Panc1 (cell line): Measurements from ENCODE around the gene JHY. TPM values are rescaled to one million over a fixed set of nuclear protein-coding genes. Genes with fewer than 3 reads are reported as not detected.

Source experiments
- ATAC-seq: fragments of 200-7000 bp; cut with Tn5 transposase; 2 replicates; pipeline ENCODE4 v1.9.1; 2020; ENCODE audit warnings: mild to moderate bottlenecking, moderate library complexity
- BruUV-seq: library from RNA; stranded (reverse); fragments of 400-500 nt; replicated peaks from 2 replicates; lab custom pipeline; 2021; lab: Mats Ljungman, UMichigan
- CTCF ChIA-PET: fragments of 300-600 bp; sonication (Branson Sonifier 250); formaldehyde crosslinking; loops from one replicate; lab custom pipeline; 2022; ENCODE audit warnings: antibody characterized with exemption; lab: Charles Lee
- POLR2A ChIA-PET: fragments of 300-600 bp; sonication (Branson Sonifier 250); formaldehyde crosslinking; loops from one replicate; lab custom pipeline; 2022; ENCODE audit warnings: antibody characterized with exemption; lab: Charles Lee
- DNase-seq: peaks from one replicate; pipeline ENCODE4 v3.0.0-alpha.2; 2010; ENCODE audit warnings: low read depth, low spot score
- H3K27ac ChIP-seq: 2 replicates; pipeline ENCODE4 v1.5.1; 2011; ENCODE audit warnings: mild to moderate bottlenecking, low read length, inconsistent platforms
- H3K27me3 ChIP-seq: fragments of 200-500 bp; sonication (Bioruptor generic); 2 replicates; pipeline ENCODE4 v1.6.0; 2014; ENCODE audit warnings: low read length, inconsistent platforms; ENCODE audit not compliant: control insufficient read depth, insufficient read depth
- H3K36me3 ChIP-seq: fragments of 200-500 bp; sonication (Bioruptor generic); 2 replicates; pipeline ENCODE4 v1.5.1; 2014; ENCODE audit warnings: inconsistent platforms, mild to moderate bottlenecking, low read length, moderate library complexity; ENCODE audit not compliant: control insufficient read depth, insufficient read depth
- H3K4me1 ChIP-seq: 2 replicates; pipeline ENCODE4 v1.5.1; 2011; ENCODE audit warnings: inconsistent platforms, mild to moderate bottlenecking, low read length, moderate library complexity; ENCODE audit not compliant: control insufficient read depth, insufficient read depth
- H3K4me3 ChIP-seq, 2 experiments: 2 replicates each; pipeline ENCODE4 v1.5.1; 2011 to 2012; ENCODE audit warnings: low read depth in 2 of 2, low read length in 2 of 2, mild to moderate bottlenecking in 2 of 2, inconsistent platforms in 1 of 2, moderate library complexity in 1 of 2
- H3K9me3 ChIP-seq: fragments of 200-500 bp; sonication (Bioruptor generic); 2 replicates; pipeline ENCODE4 v1.5.1; 2014; ENCODE audit warnings: low read depth, mild to moderate bottlenecking, inconsistent platforms, low read length, moderate library complexity; ENCODE audit not compliant: control insufficient read depth, insufficient read depth
- CTCF ChIP-seq: fragments of 450-650 bp; IDR thresholded peaks from 2 replicates; pipeline ENCODE4 v1.5.1; 2017; ENCODE audit warnings: mild to moderate bottlenecking
- POLR2AphosphoS5 ChIP-seq: IDR thresholded peaks from 2 replicates; pipeline ENCODE4 v1.6.1; 2012; ENCODE audit warnings: mild to moderate bottlenecking, low read depth, low read length, moderate library complexity
- REST ChIP-seq, 2 experiments: IDR thresholded peaks; 2 replicates each; pipeline ENCODE4 v1.6.1; 2011 to 2012; ENCODE audit warnings: low read depth in 2 of 2, control low read depth in 1 of 2, low read length in 1 of 2, mild to moderate bottlenecking in 1 of 2, moderate library complexity in 1 of 2; ENCODE audit not compliant: insufficient read depth in 1 of 2
- SIN3A ChIP-seq: IDR thresholded peaks from 2 replicates; pipeline ENCODE4 v1.6.1; 2012; ENCODE audit warnings: low read depth, mild to moderate bottlenecking, low read length, moderate library complexity, borderline replicate concordance; ENCODE audit not compliant: insufficient read depth
- TCF7L2 ChIP-seq: IDR thresholded peaks from 2 replicates; pipeline ENCODE4 v1.6.1; 2011; ENCODE audit warnings: mild to moderate bottlenecking, low read depth, low read length, inconsistent platforms
- in situ Hi-C: cut with HindIII; loops from 2 replicates; pipeline ENCODE4 v1.10.0; 2016; ENCODE audit warnings: low sequenced_read_pairs, low pct_unique_long_range_greater_than_20kb
- intact Hi-C: fragments of 100-400 bp; cut with micrococcal nuclease; formaldehyde crosslinking; loops from one replicate; pipeline ENCODE4 v1.10.0; 2022; ENCODE audit not compliant: unreplicated experiment
- total RNA-seq: library from RNA; stranded (reverse); gene quantifications from one replicate; pipeline ENCODE4 v1.2.1, GENCODE V29; 2021; ENCODE audit not compliant: unreplicated experiment

The JHY gene
- total RNA-seq, 1 experiment from 2014 or later: 10.1 TPM

GRCh38 chr11:122983438-122984185 is 101.1 kb downstream of the JHY start:
- in situ Hi-C loops (no loop called here), intact Hi-C loops (no loop called here)
- ATAC-seq: peak; percentile 75
- peak overlapping the region; percentile 74 to 76 for H3K4me3 ChIP-seq
- CTCF ChIA-PET: interaction anchor here (0.6 kb wide), 1 partner anchor 355 kb away, joined by 3 read pairs; no protein-coding TSS in a partner anchor
- peaks cover 66% of the 10 kb centered on the region for H3K27me3 ChIP-seq
- H3K4me1 ChIP-seq: peaks cover 5% of the 10 kb centered on the region; the same call in 1 of the 2 replicates
- no peak for DNase-seq
- TF ChIP-seq POLR2AphosphoS5 (no peak), CTCF (no peak), TCF7L2 (no peak), SIN3A (no peak), REST (IDR thresholded peaks at IDR 0.05; ENCODE audit: insufficient read depth in 1 of 2, low read depth in 2 of 2, low read length in 1 of 2) (0 out of 4 replicates have a peak, but pooled peaks have one; percentile 9 to 34)
- no peaks in the 10 kb centered on the region for H3K36me3 ChIP-seq
- POLR2A ChIA-PET: no interaction called here
- BruUV-seq: no TSS peak
- H3K9me3 ChIP-seq: no peaks in the 10 kb centered on the region
- H3K27ac ChIP-seq: peak overlapping the region; percentile 57

- CTCF ChIA-PET: interaction anchor here (0.6 kb wide), 1 partner anchor 355 kb away, joined by 3 read pairs; no protein-coding TSS in a partner anchor
- POLR2A ChIA-PET: interaction anchor here (0.6 kb wide), 1 partner anchor 53 kb away, joined by 6 read pairs; no protein-coding TSS in a partner anchor
- intact Hi-C loops: no loop called here
- Histone ChIP-seq H3K9me3 (no peaks in the 10 kb centered on the region), H3K4me1 (peaks cover 5% of the 10 kb centered on the region; the same call in 1 of the 2 replicates), H3K27me3 (peaks cover 61% of the 10 kb centered on the region), H3K27ac (peak overlapping the region; percentile 57), H3K4me3 (peak overlapping the region; percentile 74 to 76), H3K36me3 (no peaks in the 10 kb centered on the region)
- no peak for DNase-seq
- in situ Hi-C loops: no loop called here
- peak; percentile 86 for ATAC-seq
- TF ChIP-seq REST (IDR thresholded peaks at IDR 0.05; ENCODE audit: insufficient read depth in 1 of 2, low read depth in 2 of 2, low read length in 1 of 2) (0 out of 4 replicates have a peak, but pooled peaks of 1 of the 2 experiments have one; percentile 7), TCF7L2 (no peak)
- BruUV-seq: no TSS peak
These were observed 101.8 kb downstream of the JHY start for GRCh38 chr11:122984186-122985011.
